SK-N-MC (cell line): ENCODE measurements around the gene CTNNB1.

Source experiments
- EZH2 ChIP-seq: fragments of 200-600 bp; sonication (generic); IDR thresholded peaks from one replicate; pipeline ENCODE4 v1.6.1; 2017; ENCODE audit warnings: antibody characterized with exemption
- FOXP2 ChIP-seq: optimal IDR thresholded peaks from 2 replicates; pipeline ENCODE3; 2011; ENCODE audit warnings: mild to moderate bottlenecking, moderate library complexity; ENCODE audit not compliant: insufficient read depth; ENCODE audit errors: extremely low read length, control extremely low read depth
- POLR2AphosphoS5 ChIP-seq: IDR thresholded peaks from 2 replicates; pipeline ENCODE4 v1.6.1; 2012; ENCODE audit warnings: mild to moderate bottlenecking, low read depth, low read length, borderline replicate concordance

GRCh38 chr3:41158947-41159346 lies 40.4 kb upstream of the CTNNB1 start:
- TF ChIP-seq EZH2 (no peak), FOXP2 (no peak), POLR2AphosphoS5 (no peak)
